T-helper 2 cell (primary cell): ENCODE results near the gene QSOX2.

ENCODE experiments used
- DNase-seq, 5 experiments: peaks; one replicate each; pipeline versions ENCODE4 v3.0.0 to v3.0.0-alpha.2; 2012 to 2022

Gene QSOX2

GRCh38 chr9:136171009-136171800, 74.4 kb downstream of the QSOX2 start:
- DNase-seq, result no peak

GRCh38 chr9:136170006-136170901, 75.4 kb downstream of the QSOX2 start:
- DNase-seq, result peak in 3 of 5 experiments; percentile 16 to 35 (median 20)

GRCh38 chr9:136169495-136169894, 76.1 kb downstream of the QSOX2 start:
- DNase-seq, result no peak

DNA sequence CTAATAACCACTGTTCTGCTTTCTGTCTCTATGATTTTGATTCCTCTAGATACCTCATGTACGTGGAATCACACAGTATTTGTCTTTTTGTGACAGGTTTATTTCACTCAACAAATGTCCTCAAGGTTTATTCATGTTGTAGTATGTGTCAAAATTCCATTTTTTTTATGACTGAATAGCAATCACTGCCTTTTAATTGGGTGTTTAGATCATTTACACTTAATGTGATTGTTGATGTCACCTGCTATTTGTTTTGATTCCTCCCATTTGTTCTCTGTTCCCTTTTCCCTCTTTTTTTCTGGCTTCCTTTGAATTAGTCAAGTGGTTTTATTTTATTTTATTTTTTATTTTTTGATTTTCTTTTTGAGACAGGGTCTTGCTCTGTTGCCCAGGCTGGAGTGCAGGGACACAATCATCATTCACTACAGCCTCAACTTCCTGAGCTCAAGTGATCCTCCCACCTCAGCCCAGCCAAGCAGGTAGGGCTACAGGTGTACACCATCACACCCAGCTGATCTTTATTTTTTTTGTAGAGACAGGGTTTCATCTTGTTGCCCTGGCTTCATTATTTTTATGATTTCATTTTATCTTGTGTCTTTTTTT, 82.3 kb downstream of the QSOX2 start:
- DNase-seq, result no peak

DNA sequence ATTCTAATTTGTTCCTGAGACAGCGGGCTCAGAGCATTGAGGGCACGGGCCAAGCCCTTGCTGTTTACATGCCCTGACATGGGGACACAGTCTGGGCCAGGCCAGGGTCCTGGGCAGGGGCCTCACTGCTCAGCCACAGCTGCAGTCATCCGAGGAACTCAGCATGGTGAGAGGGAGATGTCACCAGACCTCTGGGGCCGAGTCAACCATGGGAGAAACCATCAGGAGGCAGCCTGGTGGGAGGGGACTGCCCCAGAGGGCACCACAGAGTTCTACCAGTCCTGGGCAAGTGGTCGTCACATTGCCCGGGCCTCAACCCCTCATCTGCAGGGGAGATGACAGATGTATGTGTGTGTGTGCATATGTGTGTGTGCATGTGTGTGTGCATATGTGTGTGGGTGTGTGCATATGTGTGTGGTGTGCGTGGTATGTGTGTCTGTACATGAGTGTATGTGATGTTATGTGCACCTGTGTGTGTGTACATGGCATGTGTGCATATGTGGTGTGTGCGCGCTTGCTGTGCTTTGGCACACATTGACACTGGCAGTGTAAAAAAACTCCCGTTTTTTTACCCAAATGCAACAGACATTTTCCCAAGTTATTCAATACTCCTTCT, 84.5 kb downstream of the QSOX2 start:
- no peak for DNase-seq

- DNase-seq, result no peak
These were observed 85.2 kb downstream of the QSOX2 start for GRCh38 chr9:136160381-136160841.

DNA sequence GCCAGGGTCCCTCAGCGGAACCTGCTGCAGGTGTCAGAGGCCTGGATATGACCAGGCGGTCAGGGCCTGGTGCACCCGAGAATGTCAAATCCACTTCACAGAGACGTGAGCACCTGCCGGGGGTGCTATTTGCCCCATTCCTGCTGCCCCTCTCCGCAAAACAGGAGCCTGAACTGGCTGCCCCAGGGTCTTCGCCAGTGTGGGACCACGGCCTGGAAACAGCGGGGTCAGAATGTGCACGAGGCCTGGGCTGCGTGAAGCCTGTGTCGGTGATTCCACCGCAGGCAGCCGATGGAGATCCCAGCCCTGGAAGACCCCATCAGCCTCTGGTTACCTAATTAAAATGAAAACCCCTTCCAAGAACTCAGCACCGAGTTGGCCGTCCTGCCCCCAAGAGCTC, 85.8 kb downstream of the QSOX2 start:
- DNase-seq, result no peak

DNA sequence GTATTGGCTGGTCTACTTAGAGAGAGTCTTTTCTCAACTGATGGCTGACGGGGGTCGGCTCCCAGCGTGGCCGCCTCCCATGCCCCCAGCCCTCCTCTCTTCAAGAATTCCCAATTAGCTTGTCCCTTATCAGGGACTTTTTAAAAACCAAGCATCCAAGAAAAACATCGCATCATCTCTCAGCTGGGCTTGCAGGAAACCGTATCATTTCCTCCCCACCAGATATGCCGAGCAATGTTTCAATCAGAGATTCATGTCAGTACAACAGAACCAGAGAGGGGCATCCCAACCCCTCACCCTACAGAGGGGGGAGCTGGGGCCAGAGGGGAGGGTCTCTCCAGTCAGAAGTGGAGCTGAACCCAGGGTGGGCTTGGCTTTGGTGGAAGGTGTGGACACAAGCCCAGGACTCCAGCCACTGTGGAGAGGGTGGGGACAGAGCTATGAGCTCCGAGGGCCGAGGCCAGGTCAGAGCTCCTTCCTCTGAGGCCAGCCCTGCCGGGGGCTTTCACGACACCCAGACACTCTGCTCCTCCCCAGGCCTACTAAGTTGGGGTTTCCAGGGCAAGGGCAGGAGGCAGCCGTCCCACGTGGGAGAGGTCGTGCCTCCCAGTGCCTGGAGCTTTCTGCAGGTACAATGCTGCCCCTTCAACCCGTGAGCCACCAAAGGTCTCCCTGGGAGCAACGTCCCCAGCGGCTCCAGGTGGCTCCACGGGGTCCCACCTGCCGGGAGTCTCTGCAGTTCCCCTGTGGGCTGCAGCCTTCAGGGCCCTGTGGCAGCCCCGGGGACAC, 87.9 kb downstream of the QSOX2 start:
- DNase-seq, result no peak
